HepG2 (cell line): Measurements from ENCODE around the gene MAN2B2. TPM values are rescaled to one million over a fixed set of nuclear protein-coding genes. Genes with fewer than 3 reads are reported as not detected.

Experiments
- ATAC-seq: fragments of 200-7000 bp; cut with Tn5 transposase; 3 replicates; pipeline ENCODE4 v1.9.1; 2020; ENCODE audit warnings: mild to moderate bottlenecking, moderate library complexity
- BruUV-seq: library from RNA; stranded (reverse); fragments of 400-500 nt; replicated peaks from 2 replicates; lab custom pipeline; 2021; lab: Mats Ljungman, UMichigan
- CTCF ChIA-PET: fragments of 300-600 bp; formaldehyde crosslinking; extraction: SDS; loops from one replicate; lab custom pipeline; 2021; ENCODE audit warnings: low total read pairs, inconsistent platforms, low intra/inter-chr PET ratio; lab: Yijun Ruan, JAX
- POLR2A ChIA-PET: fragments of 350-600 bp; sonication (Branson Sonifier 250); formaldehyde crosslinking; loops from one replicate; lab custom pipeline; 2020; ENCODE audit warnings: antibody characterized with exemption, inconsistent platforms; lab: Yijun Ruan, JAX
- DNase-seq: peaks from one replicate; pipeline ENCODE4 v3.0.0-alpha.2; 2015; ENCODE audit warnings: low spot score
- FAIRE-seq: peaks from 3 replicates; lab custom pipeline; 2011; peaks lifted over from hg19 to GRCh38; lab: Jason Lieb, UNC
- H2AFZ ChIP-seq: one replicate; pipeline ENCODE4 v1.6.1; 2011; ENCODE audit warnings: low read length, inconsistent platforms
- H3K27ac ChIP-seq: fragments of 300-600 bp; 3 replicates; pipeline ENCODE4 v1.8.0; 2011; ENCODE audit warnings: mixed run types, mild to moderate bottlenecking, mixed read lengths, low read length, inconsistent platforms; ENCODE audit not compliant: insufficient read depth; ENCODE audit errors: extremely low read length
- H3K27me3 ChIP-seq, 2 experiments: fragments of 200-600 bp in 1 of 2; 2 replicates in 1 of 2; 3 replicates in 1 of 2; pipeline versions ENCODE4 v1.6.0 to v1.8.0; 2011; ENCODE audit warnings: low read length in 2 of 2, mild to moderate bottlenecking in 2 of 2, moderate library complexity in 2 of 2, inconsistent platforms in 1 of 2; ENCODE audit not compliant: insufficient read depth in 2 of 2, control insufficient read depth in 1 of 2
- H3K36me3 ChIP-seq, 2 experiments: fragments of 200-600 bp in 1 of 2; replicated peaks in 1 of 2; 2 replicates in 1 of 2; 3 replicates in 1 of 2; pipeline versions ENCODE4 v1.5.1 to v1.8.0; 2011; ENCODE audit warnings: low read length in 2 of 2, inconsistent platforms in 1 of 2; ENCODE audit not compliant: insufficient read depth in 2 of 2, control insufficient read depth in 1 of 2
- H3K4me1 ChIP-seq: 2 replicates; pipeline ENCODE4 v1.5.1; 2012; ENCODE audit warnings: low read length, inconsistent platforms; ENCODE audit not compliant: insufficient read depth
- H3K4me2 ChIP-seq: 2 replicates; pipeline ENCODE4 v1.6.0; 2011; ENCODE audit warnings: low read depth, low read length, inconsistent platforms
- H3K4me3 ChIP-seq, 3 experiments: fragments of 200-600 bp in 1 of 3; sonication (generic), shearing (Covaris generic) in 1 of 3; replicated peaks in 1 of 3; 2 replicates each; pipeline ENCODE4 v1.5.1; 2011 to 2016; ENCODE audit warnings: low read length in 3 of 3, inconsistent platforms in 2 of 3, low read depth in 2 of 3, mild to moderate bottlenecking in 2 of 3, control low read depth in 1 of 3, mixed read lengths in 1 of 3; ENCODE audit not compliant: insufficient read depth in 1 of 3
- H3K79me2 ChIP-seq: one replicate; pipeline ENCODE4 v1.6.1; 2011; ENCODE audit warnings: low read length, inconsistent platforms; ENCODE audit not compliant: insufficient read depth
- H3K9ac ChIP-seq: 2 replicates; pipeline ENCODE4 v1.6.0; 2011; ENCODE audit warnings: mild to moderate bottlenecking, low read depth, low read length, inconsistent platforms; ENCODE audit not compliant: insufficient read depth
- H3K9me3 ChIP-seq: 2 replicates; pipeline ENCODE4 v1.5.1; 2012; ENCODE audit warnings: mild to moderate bottlenecking, low read length
- H4K20me1 ChIP-seq: 2 replicates; pipeline ENCODE4 v1.6.0; 2011; ENCODE audit warnings: inconsistent platforms, mild to moderate bottlenecking, low read length, moderate library complexity; ENCODE audit not compliant: insufficient read depth
- CENPX ChIP-seq: sonication (generic); formaldehyde crosslinking; IDR thresholded peaks from 2 replicates; pipeline ENCODE4 v1.9.0; 2021; ENCODE audit warnings: mild to moderate bottlenecking, missing genetic modification reagents, moderate library complexity
- KLF16 ChIP-seq, 2 experiments: sonication (generic) in 1 of 2; formaldehyde crosslinking in 1 of 2; IDR thresholded peaks; 2 replicates each; pipeline versions ENCODE4 v1.6.1 to v1.8.0; 2016 to 2023; ENCODE audit warnings: missing genetic modification reagents in 2 of 2, missing compliant biosample characterization in 1 of 2
- RAD21 ChIP-seq: fragments of 450-650 bp; formaldehyde crosslinking; IDR thresholded peaks from 2 replicates; pipeline ENCODE4 v1.5.0; 2020; ENCODE audit warnings: mild to moderate bottlenecking
- RFX1 ChIP-seq: fragments of 450-650 bp; IDR thresholded peaks from 2 replicates; pipeline ENCODE4 v1.6.1; 2017
- SNAPC2 ChIP-seq: sonication (generic); formaldehyde crosslinking; IDR thresholded peaks from 2 replicates; pipeline ENCODE4 v1.8.1; 2022; ENCODE audit warnings: mild to moderate bottlenecking, missing genetic modification reagents
- ZBTB46 ChIP-seq: sonication (generic); formaldehyde crosslinking; IDR thresholded peaks from 2 replicates; pipeline ENCODE4 v1.4.0; 2020; ENCODE audit warnings: mild to moderate bottlenecking, missing genetic modification reagents, borderline replicate concordance
- ZFP62 ChIP-seq: sonication (generic); formaldehyde crosslinking; IDR thresholded peaks from 2 replicates; pipeline ENCODE4 v1.4.0; 2020; ENCODE audit warnings: missing genetic modification reagents
- ZNF10 ChIP-seq: sonication (generic); formaldehyde crosslinking; IDR thresholded peaks from 2 replicates; pipeline ENCODE4 v1.4.0; 2020; ENCODE audit warnings: mild to moderate bottlenecking, low read depth, missing genetic modification reagents, borderline replicate concordance
- ZNF263 ChIP-seq: sonication (generic); formaldehyde crosslinking; IDR thresholded peaks from 2 replicates; pipeline ENCODE4 v1.4.0; 2020; ENCODE audit warnings: missing genetic modification reagents
- ZNF280D ChIP-seq: sonication (generic); formaldehyde crosslinking; IDR thresholded peaks from 2 replicates; pipeline ENCODE4 v1.5.1; 2020; ENCODE audit warnings: mild to moderate bottlenecking, missing genetic modification reagents
- ZNF619 ChIP-seq: sonication (generic); formaldehyde crosslinking; IDR thresholded peaks from 2 replicates; pipeline ENCODE4 v1.4.0; 2020; ENCODE audit warnings: mild to moderate bottlenecking, missing genetic modification reagents
- ZNF737 ChIP-seq: sonication (generic); formaldehyde crosslinking; IDR thresholded peaks from 2 replicates; pipeline ENCODE4 v1.5.0; 2020; ENCODE audit warnings: missing genetic modification reagents, mild to moderate bottlenecking, borderline replicate concordance
- ZZZ3 ChIP-seq: sonication (generic); formaldehyde crosslinking; IDR thresholded peaks from 2 replicates; pipeline ENCODE4 v1.4.0; 2020; ENCODE audit warnings: missing genetic modification reagents, mild to moderate bottlenecking, borderline replicate concordance
- WGBS: methylation state at CpG from one replicate; pipeline ENCODE4 v1.1.6; 2017; ENCODE audit warnings: low lambda C conversion rate; 5-methylcytosine and 5-hydroxymethylcytosine counted together
- in situ Hi-C: cut with HindIII; loops from 2 replicates; pipeline ENCODE4 v1.10.0; 2017; ENCODE audit warnings: low pct_unique_long_range_greater_than_20kb; ENCODE audit not compliant: extremely low pct_ligation_motif_present
- intact Hi-C: fragments of 100-400 bp; cut with micrococcal nuclease; formaldehyde crosslinking; loops from one replicate; pipeline ENCODE4 v1.10.0; 2022; ENCODE audit not compliant: unreplicated experiment
- polyA plus RNA-seq, 8 experiments: library from polyadenylated mRNA; depleted of rRNA in 3 of 8; stranded (reverse) in 7 of 8; unstranded in 1 of 8; fragments of >200 nt; fragmentation: Illumina TruSeq in 4 of 8; extraction: Trizol in 4 of 8; gene quantifications; 2 replicates each; pipeline versions ENCODE4 v1.2.1 to v1.2.3, GENCODE V29; 2011 to 2016; ENCODE audit warnings: low read depth in 4 of 8, missing spikeins in 1 of 8, mixed read lengths in 1 of 8; ENCODE audit not compliant: insufficient read depth in 1 of 8
- total RNA-seq, 5 experiments: library from RNA; depleted of rRNA; stranded (reverse); fragments of >200 nt; fragmentation: Illumina TruSeq; extraction: Trizol; gene quantifications; 2 replicates each; pipeline ENCODE4 v1.2.3, GENCODE V29; 2016; ENCODE audit warnings: low read depth in 1 of 5
- TF ChIP-seq, protein P1 (sequence below): sonication (generic); formaldehyde crosslinking; IDR thresholded peaks from 2 replicates; pipeline ENCODE4 v1.9.0; 2021; ENCODE audit warnings: mild to moderate bottlenecking, missing genetic modification reagents

MAN2B2 gene
- total and polyA plus RNA-seq, 2 of the 13 experiments (the other 11 are each of a cell fraction or from before 2014, with no cell fraction given) = 4.8 to 5.4 TPM

GRCh38 chr4:6672131-6672530 lies 97.1 kb downstream of the MAN2B2 start:
- H3K4me2 ChIP-seq = no peak overlapping the region
- CTCF ChIA-PET = no interaction called here
- H3K9ac ChIP-seq = no peak overlapping the region
- peaks cover 14% of the 10 kb centered on the region for H4K20me1 ChIP-seq
- H3K4me3 ChIP-seq = no peak overlapping the region
- peaks cover 33% of the 10 kb centered on the region for H3K4me1 ChIP-seq
- ATAC-seq = no peak
- intact Hi-C loops (no loop called here), in situ Hi-C loops (no loop called here)
- H2AFZ ChIP-seq = no peak overlapping the region
- no peaks in the 10 kb centered on the region for H3K9me3 ChIP-seq
- no TSS peak for BruUV-seq
- WGBS = 97% methylated on average over 19 of the region's 19 CpGs
- no peaks in the 10 kb centered on the region for H3K27me3 ChIP-seq
- peaks cover 0 to 13% of the 10 kb centered on the region in 2 experiments; a peak in 3 of 5 replicates for H3K36me3 ChIP-seq
- POLR2A ChIA-PET = interaction anchor here (1.9 to 2.5 kb wide), 2 partner anchors 8 to 39 kb away, joined by 15 to 31 read pairs; no protein-coding TSS in a partner anchor
- DNase-seq = no peak
- no peak overlapping the region for H3K27ac ChIP-seq
- no peak for FAIRE-seq
- H3K79me2 ChIP-seq = peaks cover 27% of the 10 kb centered on the region
- TF ChIP-seq, protein P1, sequence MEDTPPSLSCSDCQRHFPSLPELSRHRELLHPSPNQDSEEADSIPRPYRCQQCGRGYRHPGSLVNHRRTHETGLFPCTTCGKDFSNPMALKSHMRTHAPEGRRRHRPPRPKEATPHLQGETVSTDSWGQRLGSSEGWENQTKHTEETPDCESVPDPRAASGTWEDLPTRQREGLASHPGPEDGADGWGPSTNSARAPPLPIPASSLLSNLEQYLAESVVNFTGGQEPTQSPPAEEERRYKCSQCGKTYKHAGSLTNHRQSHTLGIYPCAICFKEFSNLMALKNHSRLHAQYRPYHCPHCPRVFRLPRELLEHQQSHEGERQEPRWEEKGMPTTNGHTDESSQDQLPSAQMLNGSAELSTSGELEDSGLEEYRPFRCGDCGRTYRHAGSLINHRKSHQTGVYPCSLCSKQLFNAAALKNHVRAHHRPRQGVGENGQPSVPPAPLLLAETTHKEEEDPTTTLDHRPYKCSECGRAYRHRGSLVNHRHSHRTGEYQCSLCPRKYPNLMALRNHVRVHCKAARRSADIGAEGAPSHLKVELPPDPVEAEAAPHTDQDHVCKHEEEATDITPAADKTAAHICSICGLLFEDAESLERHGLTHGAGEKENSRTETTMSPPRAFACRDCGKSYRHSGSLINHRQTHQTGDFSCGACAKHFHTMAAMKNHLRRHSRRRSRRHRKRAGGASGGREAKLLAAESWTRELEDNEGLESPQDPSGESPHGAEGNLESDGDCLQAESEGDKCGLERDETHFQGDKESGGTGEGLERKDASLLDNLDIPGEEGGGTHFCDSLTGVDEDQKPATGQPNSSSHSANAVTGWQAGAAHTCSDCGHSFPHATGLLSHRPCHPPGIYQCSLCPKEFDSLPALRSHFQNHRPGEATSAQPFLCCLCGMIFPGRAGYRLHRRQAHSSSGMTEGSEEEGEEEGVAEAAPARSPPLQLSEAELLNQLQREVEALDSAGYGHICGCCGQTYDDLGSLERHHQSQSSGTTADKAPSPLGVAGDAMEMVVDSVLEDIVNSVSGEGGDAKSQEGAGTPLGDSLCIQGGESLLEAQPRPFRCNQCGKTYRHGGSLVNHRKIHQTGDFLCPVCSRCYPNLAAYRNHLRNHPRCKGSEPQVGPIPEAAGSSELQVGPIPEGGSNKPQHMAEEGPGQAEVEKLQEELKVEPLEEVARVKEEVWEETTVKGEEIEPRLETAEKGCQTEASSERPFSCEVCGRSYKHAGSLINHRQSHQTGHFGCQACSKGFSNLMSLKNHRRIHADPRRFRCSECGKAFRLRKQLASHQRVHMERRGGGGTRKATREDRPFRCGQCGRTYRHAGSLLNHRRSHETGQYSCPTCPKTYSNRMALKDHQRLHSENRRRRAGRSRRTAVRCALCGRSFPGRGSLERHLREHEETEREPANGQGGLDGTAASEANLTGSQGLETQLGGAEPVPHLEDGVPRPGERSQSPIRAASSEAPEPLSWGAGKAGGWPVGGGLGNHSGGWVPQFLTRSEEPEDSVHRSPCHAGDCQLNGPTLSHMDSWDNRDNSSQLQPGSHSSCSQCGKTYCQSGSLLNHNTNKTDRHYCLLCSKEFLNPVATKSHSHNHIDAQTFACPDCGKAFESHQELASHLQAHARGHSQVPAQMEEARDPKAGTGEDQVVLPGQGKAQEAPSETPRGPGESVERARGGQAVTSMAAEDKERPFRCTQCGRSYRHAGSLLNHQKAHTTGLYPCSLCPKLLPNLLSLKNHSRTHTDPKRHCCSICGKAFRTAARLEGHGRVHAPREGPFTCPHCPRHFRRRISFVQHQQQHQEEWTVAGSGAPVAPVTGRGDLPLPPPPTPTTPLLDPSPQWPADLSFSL (CRISPR knock-in tag) = no peak
- TF ChIP-seq RAD21 (CRISPR knock-in tag) (no peak), ZNF737 (CRISPR knock-in tag) (no peak), ZFP62 (no peak), CENPX (CRISPR knock-in tag) (no peak), ZZZ3 (CRISPR knock-in tag) (no peak), ZNF280D (CRISPR knock-in tag) (no peak), SNAPC2 (no peak), ZBTB46 (CRISPR knock-in tag) (no peak), ZNF10 (CRISPR knock-in tag) (no peak), RFX1 (no peak), KLF16 (CRISPR knock-in tag; IDR thresholded peaks at IDR 0.05) (no peak), ZNF263 (CRISPR knock-in tag) (no peak), ZNF619 (CRISPR knock-in tag) (no peak)
